OCI-LY7 (cell line): ENCODE results near the gene C10orf90.

Experiments
- EZH2phosphoT487 ChIP-seq: fragments of 200-600 bp; sonication (generic); IDR thresholded peaks from 2 replicates; pipeline ENCODE4 v1.6.1; 2018; ENCODE audit warnings: low read depth, borderline replicate concordance, mild to moderate bottlenecking, mixed run types, antibody characterized with exemption, low read length, moderate library complexity, mixed read lengths
- TF ChIP-seq, protein P1 (sequence below): fragments of 200-600 bp; sonication (generic); conservative IDR thresholded peaks from 2 replicates; pipeline ENCODE4 v1.5.1; 2014; ENCODE audit warnings: mild to moderate bottlenecking, antibody characterized with exemption, low read length, moderate library complexity, mixed read lengths

DNA sequence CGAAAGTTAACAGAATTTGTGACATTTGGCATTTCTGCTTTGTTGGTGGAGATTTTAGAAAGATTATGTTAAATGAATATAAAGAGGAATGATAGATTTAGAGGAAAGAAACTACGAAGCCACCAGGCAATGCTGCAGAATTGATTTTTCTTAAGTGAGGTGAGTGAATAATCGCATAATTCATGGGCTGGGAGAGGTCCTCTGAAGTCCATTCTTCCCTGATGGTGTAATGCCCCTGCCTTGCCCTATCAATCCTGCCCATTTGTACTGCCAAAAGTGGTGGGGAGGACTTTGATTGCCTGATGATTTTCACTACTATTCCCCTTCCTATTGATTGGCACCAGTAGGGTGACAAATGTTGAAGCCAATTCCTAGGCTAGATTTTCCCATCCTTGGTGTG lies 125.9 kb downstream of the C10orf90 start:
- TF ChIP-seq, protein P1, sequence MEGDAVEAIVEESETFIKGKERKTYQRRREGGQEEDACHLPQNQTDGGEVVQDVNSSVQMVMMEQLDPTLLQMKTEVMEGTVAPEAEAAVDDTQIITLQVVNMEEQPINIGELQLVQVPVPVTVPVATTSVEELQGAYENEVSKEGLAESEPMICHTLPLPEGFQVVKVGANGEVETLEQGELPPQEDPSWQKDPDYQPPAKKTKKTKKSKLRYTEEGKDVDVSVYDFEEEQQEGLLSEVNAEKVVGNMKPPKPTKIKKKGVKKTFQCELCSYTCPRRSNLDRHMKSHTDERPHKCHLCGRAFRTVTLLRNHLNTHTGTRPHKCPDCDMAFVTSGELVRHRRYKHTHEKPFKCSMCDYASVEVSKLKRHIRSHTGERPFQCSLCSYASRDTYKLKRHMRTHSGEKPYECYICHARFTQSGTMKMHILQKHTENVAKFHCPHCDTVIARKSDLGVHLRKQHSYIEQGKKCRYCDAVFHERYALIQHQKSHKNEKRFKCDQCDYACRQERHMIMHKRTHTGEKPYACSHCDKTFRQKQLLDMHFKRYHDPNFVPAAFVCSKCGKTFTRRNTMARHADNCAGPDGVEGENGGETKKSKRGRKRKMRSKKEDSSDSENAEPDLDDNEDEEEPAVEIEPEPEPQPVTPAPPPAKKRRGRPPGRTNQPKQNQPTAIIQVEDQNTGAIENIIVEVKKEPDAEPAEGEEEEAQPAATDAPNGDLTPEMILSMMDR, result no peak
- TF ChIP-seq EZH2phosphoT487, result no peak
